ENCODE results near the gene ZNF827.

ZNF827 gene

DNA sequence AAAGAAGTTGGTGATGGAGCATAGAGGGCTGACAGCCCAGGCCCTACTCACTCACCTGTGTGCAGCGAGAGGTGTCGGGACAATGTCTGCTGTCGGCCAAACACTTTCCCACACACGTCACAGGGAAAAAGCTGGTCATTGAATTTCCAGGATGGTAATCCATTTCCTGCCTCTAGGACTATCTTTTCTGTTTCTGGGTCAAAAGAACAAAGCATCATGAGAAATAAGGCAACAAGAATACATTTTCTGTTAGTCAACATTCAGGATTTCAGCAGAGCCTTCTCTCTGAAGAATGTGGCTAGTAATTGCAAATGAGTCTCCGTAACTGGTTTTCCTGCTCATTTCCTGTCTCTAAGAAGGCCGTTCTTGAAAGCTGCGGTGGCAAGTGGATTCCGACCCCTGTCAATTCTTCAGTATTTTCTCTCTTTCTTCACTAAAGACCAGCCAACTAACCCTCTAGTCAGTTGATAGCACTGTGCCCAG lies 159.3 kb downstream of the ZNF827 start:
- no peak overlapping the region for H3K4me3 ChIP-seq (ENCODE audit: control insufficient read depth, low read depth, low read length)
- TF ChIP-seq, protein P1, sequence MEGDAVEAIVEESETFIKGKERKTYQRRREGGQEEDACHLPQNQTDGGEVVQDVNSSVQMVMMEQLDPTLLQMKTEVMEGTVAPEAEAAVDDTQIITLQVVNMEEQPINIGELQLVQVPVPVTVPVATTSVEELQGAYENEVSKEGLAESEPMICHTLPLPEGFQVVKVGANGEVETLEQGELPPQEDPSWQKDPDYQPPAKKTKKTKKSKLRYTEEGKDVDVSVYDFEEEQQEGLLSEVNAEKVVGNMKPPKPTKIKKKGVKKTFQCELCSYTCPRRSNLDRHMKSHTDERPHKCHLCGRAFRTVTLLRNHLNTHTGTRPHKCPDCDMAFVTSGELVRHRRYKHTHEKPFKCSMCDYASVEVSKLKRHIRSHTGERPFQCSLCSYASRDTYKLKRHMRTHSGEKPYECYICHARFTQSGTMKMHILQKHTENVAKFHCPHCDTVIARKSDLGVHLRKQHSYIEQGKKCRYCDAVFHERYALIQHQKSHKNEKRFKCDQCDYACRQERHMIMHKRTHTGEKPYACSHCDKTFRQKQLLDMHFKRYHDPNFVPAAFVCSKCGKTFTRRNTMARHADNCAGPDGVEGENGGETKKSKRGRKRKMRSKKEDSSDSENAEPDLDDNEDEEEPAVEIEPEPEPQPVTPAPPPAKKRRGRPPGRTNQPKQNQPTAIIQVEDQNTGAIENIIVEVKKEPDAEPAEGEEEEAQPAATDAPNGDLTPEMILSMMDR (conservative IDR thresholded peaks at IDR 0.05; ENCODE audit: control insufficient read depth, insufficient read depth, low read depth, low read length), result no peak
- no peak for DNase-seq (ENCODE audit: low read depth)

DNA sequence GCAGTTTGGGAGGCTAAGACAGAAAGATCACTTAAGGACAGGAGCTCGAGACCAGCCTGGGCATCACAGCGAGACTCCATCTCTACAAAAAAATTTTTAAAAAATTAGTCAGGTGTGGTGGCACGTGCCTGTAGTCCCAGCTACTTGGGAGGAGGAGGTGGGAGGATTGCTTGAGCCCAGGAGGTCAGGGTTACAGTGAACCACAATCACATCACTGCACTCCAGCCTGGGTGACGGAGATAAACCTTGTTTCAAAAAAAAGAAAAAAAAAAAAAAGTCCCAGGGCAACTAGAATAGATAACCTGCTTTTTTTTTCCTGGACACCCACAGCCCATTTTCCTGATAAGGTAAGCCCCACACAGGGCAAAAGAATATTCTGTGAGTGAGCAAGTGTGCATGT lies 162.4 kb downstream of the ZNF827 start:
- no peak overlapping the region for H3K4me3 ChIP-seq (ENCODE audit: control insufficient read depth, low read depth, low read length)
- TF ChIP-seq, protein P1 (conservative IDR thresholded peaks at IDR 0.05; ENCODE audit: control insufficient read depth, insufficient read depth, low read depth, low read length), result no peak
- no peak for DNase-seq (ENCODE audit: low read depth)

DNA sequence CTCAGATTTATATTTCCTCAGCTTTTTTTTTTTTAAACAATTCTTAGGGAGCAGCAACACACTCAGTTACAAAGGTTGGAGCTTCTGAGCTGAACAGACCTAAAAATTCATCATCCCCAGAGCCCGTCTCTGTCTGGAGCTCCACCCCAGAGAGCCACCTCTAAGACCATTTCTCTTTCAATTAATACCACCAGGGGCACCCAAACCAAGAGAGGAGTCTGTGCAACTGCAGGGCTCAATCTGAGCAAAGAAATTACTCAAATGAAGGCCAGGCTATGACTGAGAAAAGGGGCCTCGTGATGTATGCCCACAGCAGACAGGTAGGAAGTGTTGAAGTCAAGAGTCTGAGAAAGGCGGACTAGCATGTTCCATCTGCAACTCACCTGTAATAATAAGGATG lies 163.2 kb downstream of the ZNF827 start:
- TF ChIP-seq, protein P1 (conservative IDR thresholded peaks at IDR 0.05; ENCODE audit: control insufficient read depth, insufficient read depth, low read depth, low read length), result no peak
- no peak for DNase-seq (ENCODE audit: low read depth)
- no peak overlapping the region for H3K4me3 ChIP-seq (ENCODE audit: control insufficient read depth, low read depth, low read length)

DNA sequence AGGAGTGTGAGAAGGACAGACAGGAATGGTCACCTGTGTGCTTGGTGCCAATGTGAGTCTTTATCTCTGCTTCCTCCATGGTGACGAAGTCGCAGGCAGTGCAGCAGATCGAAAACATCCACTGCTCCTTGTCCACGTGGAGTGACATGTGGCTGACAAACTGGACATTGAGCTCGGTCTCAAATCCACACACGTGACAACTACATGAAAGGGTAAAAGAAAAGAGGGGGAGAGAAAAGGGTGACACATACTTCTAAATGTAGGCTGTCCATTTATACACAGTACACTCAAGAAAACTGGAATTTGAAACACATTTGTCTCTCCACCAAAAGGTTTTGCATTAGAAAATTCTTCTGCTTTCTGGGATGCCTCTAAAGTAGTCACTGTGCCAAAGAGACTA lies 164.2 kb downstream of the ZNF827 start:
- H3K4me3 ChIP-seq (ENCODE audit: control insufficient read depth, low read depth, low read length), result no peak overlapping the region
- TF ChIP-seq, protein P1 (conservative IDR thresholded peaks at IDR 0.05; ENCODE audit: control insufficient read depth, insufficient read depth, low read depth, low read length), result no peak
- no peak for DNase-seq (ENCODE audit: low read depth)

DNA sequence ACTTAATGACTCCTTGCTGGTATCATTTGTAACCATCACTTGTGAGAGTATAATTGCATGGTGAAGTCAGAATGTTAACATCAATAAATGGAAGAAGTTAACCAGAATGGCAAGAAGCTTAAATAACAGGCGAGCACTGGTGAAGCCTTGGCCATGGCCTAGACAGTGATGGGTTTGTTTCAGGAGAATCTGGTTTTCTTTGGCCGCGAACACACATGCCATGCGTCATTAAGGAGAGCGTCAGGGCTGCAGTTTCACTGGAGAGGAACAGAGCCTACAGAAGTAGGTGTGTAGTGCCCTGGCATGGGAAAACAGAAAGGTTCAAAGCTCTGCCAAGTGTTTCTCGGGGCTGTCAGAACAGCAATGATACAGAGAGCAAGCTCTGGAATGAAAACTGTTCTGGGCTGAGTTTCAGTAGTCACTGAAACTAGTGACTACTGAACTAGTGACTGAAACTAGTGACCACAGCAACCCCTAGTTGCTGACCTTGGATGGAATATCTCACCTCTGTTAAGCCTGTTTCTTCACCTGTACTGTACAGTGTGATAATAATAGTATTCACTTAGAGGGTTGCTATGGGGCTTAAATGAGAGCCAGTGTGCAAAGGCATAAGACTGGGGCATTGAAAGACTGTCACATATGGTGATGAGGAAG lies 164.9 kb downstream of the ZNF827 start:
- TF ChIP-seq, protein P1 (conservative IDR thresholded peaks at IDR 0.05; ENCODE audit: control insufficient read depth, insufficient read depth, low read depth, low read length), result no peak
- DNase-seq (ENCODE audit: low read depth), result no peak
- no peak overlapping the region for H3K4me3 ChIP-seq (ENCODE audit: control insufficient read depth, low read depth, low read length)

DNA sequence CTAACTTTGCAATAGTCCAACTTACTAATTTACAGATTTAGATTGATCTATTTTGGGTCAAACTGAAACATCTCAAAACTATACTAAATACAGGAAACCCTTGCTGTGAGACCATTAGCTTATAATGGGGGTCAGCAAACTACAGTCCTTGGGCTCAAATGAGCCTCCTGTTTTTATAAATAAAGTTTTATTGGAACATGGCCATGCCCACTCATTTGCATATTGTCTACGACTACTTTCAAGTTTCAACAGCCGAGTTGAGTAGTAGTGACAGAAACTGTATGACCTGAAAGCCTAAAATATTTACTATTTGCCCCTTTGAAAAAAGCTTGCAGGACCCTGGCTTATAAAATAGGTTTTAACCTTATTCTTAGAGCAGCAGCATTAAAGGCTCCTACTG lies 166.3 kb downstream of the ZNF827 start:
- DNase-seq (ENCODE audit: low read depth), result no peak
- TF ChIP-seq, protein P1 (conservative IDR thresholded peaks at IDR 0.05; ENCODE audit: control insufficient read depth, insufficient read depth, low read depth, low read length), result no peak
- H3K4me3 ChIP-seq (ENCODE audit: control insufficient read depth, low read depth, low read length), result no peak overlapping the region
